GM19463 (cell line): ENCODE data around the gene GOLGA3.
"Not testable (repeated sequence)": the region's sequence is repeated elsewhere in the genome, so short reads cannot be mapped to it uniquely, and the experiment has no call there.

Experiments used
- ATAC-seq: cut with Tn5 transposase; IDR thresholded peaks from one replicate; pipeline ENCODE4 v1.9.1; 2021; ENCODE audit warnings: mild to moderate bottlenecking, moderate library complexity; ENCODE audit not compliant: unreplicated experiment

GOLGA3 gene

GRCh38 chr12:132779781-132780353 is 48.8 kb downstream of the GOLGA3 start:
- ATAC-seq, result no peak

GRCh38 chr12:132777614-132778013 is 51.1 kb downstream of the GOLGA3 start:
- ATAC-seq, result no peak

GRCh38 chr12:132776816-132777568 is 51.7 kb downstream of the GOLGA3 start:
- ATAC-seq, result no peak

GRCh38 chr12:132776230-132776625 is 52.4 kb downstream of the GOLGA3 start:
- not testable (repeated sequence) for ATAC-seq

GRCh38 chr12:132775502-132776229 is 53.0 kb downstream of the GOLGA3 start:
- no peak for ATAC-seq

GRCh38 chr12:132774646-132775275 is 53.9 kb downstream of the GOLGA3 start:
- no peak for ATAC-seq

- ATAC-seq, result no peak
Measured at GRCh38 chr12:132774159-132774558, 54.5 kb downstream of the GOLGA3 start.

GRCh38 chr12:132773077-132773955 is 55.4 kb downstream of the GOLGA3 start:
- no peak for ATAC-seq

GRCh38 chr12:132772606-132773005 is 56.1 kb downstream of the GOLGA3 start:
- ATAC-seq, result peak; percentile 61

- peak; percentile 56 for ATAC-seq
Measured at GRCh38 chr12:132771126-132771838, 57.4 kb downstream of the GOLGA3 start.

GRCh38 chr12:132766380-132767085 is 62.1 kb downstream of the GOLGA3 start:
- ATAC-seq, result no peak

- no peak for ATAC-seq
Measured at GRCh38 chr12:132765361-132765760, 63.3 kb downstream of the GOLGA3 start.

- ATAC-seq, result no peak
Measured at GRCh38 chr12:132764231-132764630, 64.4 kb downstream of the GOLGA3 start.

GRCh38 chr12:132761921-132762583 is 66.6 kb downstream of the GOLGA3 start:
- ATAC-seq, result peak; percentile 84

GRCh38 chr12:132761032-132761920 is 67.4 kb downstream of the GOLGA3 start, which contains the start of gene ANKLE2:
TSS of gene ANKLE2 (minus strand) at chr12:132761832. CDS start at chr12:132761798, 34 bp downstream.
- peak; percentile 35 for ATAC-seq

GRCh38 chr12:132759359-132759758 is 69.3 kb downstream of the GOLGA3 start:
- no peak for ATAC-seq

GRCh38 chr12:132758825-132759224 is 69.8 kb downstream of the GOLGA3 start:
- not testable (repeated sequence) for ATAC-seq
